IMR-90 (cell line): Measurements from ENCODE around the gene ZBTB7B.

Experiments
- BHLHE40 ChIP-seq: fragments of 150-350 bp; IDR thresholded peaks from 2 replicates; pipeline ENCODE4 v1.6.1; 2016; ENCODE audit warnings: mild to moderate bottlenecking, low read depth, low read length
- MAFK ChIP-seq: IDR thresholded peaks from 2 replicates; pipeline ENCODE4 v1.6.1; 2012; ENCODE audit warnings: low read depth, low read length, improper control_type of control experiment
- MAZ ChIP-seq: IDR thresholded peaks from 2 replicates; pipeline ENCODE4 v1.6.1; 2012; ENCODE audit warnings: low read depth, mild to moderate bottlenecking, low read length, improper control_type of control experiment, moderate library complexity, borderline replicate concordance
- TF ChIP-seq, protein P1 (sequence below): conservative IDR thresholded peaks from 2 replicates; pipeline ENCODE4 v1.5.1; 2012; ENCODE audit warnings: mild to moderate bottlenecking, low read depth, low read length, improper control_type of control experiment

DNA sequence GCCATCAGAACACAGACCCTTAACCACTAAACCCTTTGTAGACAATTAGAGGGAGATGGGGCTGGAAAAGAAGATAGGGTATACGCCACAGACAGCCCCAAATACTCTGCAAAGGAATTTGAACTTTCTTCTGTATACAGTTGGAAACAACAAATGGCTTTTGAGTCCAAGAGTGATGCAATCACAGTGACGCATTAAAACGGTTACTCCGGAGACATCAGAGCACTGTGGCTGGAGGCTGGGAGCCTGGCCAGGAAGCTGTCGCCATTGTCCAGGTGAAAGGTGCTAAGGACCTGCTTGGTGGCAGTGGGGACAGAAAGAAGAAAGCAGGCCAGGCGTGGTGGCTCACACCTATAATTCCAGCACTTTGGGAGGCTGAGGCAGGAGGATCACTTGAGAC lies 15.3 kb upstream of the ZBTB7B start:
- no peak for TF ChIP-seq MAFK
- TF ChIP-seq, protein P1, sequence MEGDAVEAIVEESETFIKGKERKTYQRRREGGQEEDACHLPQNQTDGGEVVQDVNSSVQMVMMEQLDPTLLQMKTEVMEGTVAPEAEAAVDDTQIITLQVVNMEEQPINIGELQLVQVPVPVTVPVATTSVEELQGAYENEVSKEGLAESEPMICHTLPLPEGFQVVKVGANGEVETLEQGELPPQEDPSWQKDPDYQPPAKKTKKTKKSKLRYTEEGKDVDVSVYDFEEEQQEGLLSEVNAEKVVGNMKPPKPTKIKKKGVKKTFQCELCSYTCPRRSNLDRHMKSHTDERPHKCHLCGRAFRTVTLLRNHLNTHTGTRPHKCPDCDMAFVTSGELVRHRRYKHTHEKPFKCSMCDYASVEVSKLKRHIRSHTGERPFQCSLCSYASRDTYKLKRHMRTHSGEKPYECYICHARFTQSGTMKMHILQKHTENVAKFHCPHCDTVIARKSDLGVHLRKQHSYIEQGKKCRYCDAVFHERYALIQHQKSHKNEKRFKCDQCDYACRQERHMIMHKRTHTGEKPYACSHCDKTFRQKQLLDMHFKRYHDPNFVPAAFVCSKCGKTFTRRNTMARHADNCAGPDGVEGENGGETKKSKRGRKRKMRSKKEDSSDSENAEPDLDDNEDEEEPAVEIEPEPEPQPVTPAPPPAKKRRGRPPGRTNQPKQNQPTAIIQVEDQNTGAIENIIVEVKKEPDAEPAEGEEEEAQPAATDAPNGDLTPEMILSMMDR: no peak
- no peak for TF ChIP-seq MAZ
- no peak for TF ChIP-seq BHLHE40
